T-helper 22 cell (primary cell): ENCODE data around the gene NHLRC2.
A peak's percentile ranks its signal among the peaks of the same experiment; 100 is the strongest.
"Not testable (repeated sequence)": the region's sequence is repeated elsewhere in the genome, so short reads cannot be mapped to it uniquely, and the experiment has no call there.

Source experiments
- DNase-seq: peaks from one replicate; pipeline ENCODE4 v3.0.0-alpha.2; 2020; ENCODE audit warnings: low read depth

The NHLRC2 gene

DNA sequence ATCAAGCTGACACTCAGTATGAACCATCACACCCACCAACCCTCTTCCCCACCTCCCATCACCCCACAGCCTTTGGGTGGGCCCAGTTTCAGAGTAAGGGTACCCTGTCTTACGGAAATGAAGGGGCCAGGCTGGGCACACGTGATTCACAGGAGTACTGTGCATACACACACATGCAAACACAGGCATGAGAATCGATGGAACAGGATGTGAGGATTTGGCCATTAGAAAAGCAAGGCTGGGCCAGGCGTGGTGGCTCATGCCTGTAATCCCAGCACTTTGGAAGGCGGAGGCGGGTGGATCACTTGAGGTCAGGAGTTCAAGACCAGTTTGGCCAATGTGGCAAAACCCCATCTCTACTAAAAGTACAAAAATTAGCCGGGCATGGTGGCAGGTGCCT, 88.7 kb downstream of the NHLRC2 start:
- DNase-seq = not testable (repeated sequence)

DNA sequence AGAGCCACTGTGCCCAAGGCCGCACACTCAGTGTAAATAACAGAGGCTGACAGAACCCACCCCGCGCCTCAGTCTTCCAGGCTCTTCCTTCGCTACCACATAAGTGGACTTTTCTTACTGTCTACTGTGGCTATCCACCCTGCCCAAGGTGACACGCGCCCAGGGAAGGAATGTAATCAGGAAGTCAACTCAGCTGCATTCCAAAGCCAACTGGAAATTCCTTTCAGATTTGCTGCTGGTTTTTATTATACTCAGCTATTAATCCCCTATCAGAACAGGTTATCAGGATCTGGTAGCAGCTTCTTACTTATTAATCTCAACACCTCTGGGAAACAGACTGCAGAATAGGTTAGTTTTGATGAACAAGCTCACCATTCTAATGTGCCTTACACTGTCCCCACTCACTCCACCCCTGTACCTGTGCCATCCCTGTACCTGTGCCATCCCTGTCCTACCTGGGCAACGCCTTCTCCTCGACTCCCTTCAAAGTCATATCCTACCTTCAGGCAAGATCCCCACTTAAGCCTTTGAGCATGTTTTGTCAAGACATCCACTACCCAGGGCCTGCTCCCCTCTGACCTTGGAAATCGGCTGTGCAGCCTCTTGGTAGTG, 90.7 kb downstream of the NHLRC2 start:
- no peak for DNase-seq

DNA sequence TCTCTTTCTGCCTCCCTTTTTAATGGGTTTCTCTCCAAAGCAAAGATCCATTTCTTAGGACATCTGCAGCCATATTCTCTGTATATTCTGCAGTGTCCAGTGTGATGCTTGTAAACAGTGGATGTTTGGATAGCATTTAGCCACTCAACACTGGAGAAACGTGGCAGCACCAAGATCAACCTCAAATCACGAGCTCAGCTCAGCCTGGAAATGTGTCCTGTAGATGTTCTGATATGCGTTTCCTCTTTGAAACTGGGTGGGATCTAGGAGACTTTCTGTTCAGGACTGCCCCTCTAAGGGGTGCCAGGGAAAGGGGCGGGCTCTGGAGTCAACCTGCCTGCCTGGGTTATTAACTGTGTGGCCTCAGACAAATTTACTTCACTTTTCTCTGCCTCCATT, 91.2 kb downstream of the NHLRC2 start:
- no peak for DNase-seq

DNA sequence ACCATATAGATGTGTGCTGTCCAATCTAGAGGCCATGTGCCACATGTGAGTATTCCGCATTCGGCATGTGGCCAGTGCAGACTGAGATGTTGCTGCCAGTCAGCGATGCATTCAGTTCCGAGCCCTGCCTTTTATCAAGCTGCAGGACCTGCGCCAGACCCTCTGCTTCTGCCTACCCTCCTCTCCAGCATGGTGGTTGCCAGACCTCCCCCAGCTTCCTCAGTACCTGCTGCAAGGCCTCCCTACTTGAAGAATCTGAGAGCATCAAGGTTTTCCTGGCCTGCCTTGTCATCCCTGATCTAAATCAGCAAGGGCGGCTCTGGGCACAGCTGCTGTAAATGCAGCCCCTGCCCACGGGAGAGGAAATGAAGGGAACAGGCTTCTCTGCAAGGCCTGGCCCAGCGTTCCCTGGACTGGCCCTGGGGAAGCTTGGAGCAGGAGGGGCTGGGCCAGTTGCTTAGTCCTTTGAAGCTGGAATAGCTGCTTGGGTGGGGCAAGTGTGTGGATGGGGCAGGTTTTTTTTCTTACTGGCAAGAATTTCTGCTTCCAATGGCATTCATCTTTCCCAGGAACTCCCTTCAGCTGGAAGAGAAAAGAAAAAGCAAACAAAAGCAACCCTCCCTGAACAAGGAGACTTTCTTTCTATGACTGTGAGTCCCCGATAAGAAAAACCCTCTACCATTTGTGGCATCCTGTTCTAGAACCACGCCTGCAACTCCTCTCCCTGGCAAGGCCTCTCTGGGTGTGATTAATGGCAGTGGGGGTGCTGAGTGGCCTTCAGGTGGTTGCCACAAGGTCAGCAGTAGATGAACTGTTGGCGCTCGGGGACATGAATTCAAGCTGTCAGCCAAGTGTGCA, 93.0 kb downstream of the NHLRC2 start:
- no peak for DNase-seq

DNA sequence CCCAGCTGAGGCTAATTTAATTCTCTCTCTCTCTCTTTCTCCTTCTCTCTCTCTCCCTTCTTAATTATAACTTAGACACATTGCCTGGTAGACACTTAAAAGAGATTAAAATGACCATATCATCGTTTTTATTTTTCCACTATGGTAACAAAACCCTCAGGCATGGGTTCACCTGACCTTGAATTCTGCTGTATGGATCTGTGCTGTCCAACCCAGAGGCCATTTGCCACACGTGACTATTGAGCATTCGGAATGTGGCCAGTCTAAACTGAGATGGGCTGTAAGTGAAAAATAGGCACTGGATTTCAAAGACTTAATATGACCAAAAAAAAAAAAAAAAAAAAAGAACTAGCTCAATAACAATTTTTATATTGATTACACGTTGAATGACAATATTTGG, 93.6 kb downstream of the NHLRC2 start:
- no peak for DNase-seq

DNA sequence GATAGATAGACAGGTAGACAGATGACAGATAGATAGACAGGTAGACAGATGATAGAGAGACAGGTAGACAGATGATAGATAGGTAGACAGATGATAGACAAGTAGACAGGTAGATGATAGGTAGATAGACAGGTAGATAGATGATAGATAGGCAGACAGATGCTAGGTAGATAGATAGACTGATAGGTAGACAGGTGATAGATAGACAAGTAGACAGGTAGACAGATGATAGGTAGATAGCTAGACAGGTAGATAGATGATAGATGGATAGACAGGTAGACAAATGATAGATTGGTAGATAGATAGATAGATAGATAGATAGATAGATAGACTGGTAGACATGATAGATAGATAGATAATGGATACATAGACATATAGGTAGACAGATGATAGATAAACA, 95.8 kb downstream of the NHLRC2 start:
- DNase-seq = no peak

DNA sequence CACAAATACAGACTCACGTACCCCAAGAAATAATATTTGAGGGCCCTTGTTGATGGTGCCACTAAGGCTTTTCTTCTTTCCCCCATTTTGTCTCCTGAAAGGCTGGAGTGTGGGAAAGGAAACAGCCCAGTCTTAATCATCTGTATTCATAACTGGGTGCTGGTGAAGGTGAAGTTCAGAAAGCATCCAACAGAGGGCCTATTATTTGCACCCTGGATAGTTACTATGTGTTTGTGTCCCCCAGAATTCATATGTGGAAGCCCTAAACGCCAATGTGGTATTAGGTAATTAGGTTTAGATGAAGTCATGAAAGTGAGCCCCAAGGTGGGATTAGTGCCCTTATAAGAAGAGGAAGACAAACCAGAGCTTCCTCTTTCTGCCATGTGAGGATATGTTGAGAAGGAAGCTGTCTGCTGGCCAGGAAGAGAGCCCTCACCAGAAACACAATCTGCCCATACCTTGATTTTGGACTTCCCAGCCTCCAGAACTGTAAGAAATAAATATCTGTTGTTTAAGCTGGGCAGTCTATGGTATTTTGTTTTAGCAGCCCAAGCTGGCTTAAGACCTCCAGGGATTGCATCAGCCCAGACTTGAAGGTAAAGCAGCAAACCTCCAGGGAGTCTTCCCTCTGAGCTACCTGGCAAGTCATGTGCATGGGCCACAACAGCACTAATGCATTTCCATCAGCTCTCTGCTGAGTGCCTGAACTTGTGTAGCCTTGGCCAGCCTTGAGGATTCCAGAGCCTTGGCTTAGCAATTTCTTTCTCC, 99.2 kb downstream of the NHLRC2 start:
- DNase-seq = no peak

DNA sequence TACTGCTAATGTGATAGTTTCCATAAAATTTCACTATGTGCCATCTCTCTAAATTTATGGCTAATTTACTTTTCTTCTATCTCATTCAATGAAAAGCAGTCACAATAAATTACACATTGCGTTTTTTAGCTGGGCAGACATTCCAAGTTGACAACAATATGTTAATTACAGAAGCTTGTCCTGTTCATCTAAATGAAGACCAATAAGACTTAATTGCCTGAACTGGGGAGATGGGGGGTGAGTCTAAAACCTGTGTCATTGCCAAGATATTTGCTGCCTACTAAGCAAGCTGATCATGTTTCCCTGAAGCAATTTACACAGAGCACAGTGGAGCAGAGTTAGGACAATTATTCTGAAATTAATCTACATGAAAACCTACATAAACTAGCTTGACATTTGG, 99.9 kb downstream of the NHLRC2 start:
- no peak for DNase-seq

DNA sequence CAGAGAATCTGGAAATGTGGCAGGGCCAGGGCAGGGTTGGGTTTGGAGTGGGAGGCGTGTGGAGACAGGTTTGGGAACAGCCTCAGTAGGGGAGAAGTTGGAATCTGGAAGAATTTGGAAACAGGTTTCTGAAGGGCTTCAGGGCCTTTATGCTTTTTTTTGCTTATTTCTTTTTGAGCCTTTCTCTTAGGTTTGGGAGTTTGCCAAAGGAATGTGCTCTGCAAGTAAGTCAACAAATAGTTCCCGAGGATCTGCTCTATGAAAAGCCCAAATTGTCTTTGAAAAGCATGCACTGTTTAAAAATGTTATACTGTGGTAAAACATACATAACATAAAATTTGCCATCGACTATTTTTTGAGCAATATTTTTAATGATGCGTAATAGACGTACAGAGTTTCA, 102.6 kb downstream of the NHLRC2 start:
- DNase-seq = no peak

DNA sequence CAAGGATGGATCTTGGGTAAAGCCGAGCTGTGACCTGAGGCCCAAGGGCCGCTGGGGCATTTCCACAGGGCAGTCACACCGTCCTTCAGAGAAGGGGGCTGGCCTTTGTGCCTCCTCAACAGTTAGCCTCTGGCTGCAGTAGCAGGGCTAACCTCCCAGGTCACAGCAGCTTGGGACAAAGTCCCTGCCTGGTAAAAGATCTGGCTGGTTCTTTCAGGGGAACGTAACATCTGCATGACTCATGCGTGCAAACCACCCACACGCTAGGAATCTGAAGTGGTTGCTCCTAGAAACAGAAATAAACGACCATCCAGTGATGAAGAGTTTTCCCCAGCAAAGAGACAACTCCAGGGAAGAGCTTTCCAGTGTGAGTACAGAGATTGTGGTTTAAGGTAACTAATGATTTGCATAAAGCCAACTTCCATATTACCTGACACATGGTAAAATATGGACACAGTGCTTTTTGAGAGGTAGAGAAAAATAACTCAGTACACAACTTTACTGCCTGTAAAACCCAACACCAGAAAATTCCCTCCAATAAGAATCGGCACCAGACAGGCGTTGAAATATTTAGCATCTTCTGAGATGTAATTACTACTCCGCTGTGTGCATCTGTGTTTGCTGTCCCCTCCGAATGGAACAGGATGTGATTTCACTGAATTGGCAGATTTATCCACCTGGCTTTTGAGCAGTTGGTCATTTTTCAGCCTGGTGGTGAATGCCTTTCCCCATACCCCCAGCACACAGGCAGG, 104.3 kb downstream of the NHLRC2 start:
- DNase-seq = no peak

DNA sequence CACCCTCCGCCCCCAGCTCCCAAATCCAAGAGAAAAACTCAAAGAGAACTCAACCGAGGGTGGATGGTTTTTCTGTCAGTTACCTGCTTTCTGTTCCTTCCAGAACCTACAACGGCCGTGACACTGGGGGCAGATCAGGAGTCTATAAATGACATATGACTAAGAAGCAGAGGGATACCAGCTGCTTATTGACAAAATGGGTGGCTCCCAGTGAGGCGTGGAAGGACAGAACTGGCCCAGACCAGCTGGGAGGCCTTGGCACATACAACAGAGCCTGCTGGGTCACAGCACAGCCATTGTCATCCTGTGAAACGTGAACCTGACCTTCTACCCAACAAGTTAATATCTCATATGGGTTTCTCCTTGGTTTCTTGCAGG, 104.9 kb downstream of the NHLRC2 start:
- DNase-seq = no peak

DNA sequence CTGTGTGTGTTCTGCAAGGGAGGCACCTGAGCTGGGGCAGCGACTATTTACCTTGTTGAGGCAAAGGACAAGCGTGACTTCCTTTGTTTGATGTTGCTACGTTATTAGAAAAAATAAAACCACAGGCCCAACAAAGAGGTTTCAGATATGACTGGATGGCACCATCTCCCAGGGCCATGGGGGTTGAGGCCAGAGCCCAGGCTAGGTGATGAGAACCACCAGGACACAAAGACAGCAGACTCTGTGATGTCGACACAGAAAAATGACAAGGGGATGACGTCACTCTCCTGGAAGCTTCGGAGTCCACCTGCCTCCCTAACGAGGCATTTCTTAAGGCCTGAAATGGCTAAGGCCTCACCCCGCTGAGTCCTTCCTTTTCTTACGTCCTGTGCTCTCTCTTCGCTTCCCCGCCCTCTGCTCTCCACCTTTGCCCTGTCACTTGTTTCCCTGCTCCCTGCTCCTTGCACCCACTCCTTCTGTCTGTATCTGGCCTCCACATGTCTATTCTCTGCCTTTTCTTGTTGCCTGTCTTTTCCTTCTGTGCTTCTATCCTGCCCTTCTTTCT, 106.2 kb downstream of the NHLRC2 start:
- DNase-seq = peak; percentile 64

DNA sequence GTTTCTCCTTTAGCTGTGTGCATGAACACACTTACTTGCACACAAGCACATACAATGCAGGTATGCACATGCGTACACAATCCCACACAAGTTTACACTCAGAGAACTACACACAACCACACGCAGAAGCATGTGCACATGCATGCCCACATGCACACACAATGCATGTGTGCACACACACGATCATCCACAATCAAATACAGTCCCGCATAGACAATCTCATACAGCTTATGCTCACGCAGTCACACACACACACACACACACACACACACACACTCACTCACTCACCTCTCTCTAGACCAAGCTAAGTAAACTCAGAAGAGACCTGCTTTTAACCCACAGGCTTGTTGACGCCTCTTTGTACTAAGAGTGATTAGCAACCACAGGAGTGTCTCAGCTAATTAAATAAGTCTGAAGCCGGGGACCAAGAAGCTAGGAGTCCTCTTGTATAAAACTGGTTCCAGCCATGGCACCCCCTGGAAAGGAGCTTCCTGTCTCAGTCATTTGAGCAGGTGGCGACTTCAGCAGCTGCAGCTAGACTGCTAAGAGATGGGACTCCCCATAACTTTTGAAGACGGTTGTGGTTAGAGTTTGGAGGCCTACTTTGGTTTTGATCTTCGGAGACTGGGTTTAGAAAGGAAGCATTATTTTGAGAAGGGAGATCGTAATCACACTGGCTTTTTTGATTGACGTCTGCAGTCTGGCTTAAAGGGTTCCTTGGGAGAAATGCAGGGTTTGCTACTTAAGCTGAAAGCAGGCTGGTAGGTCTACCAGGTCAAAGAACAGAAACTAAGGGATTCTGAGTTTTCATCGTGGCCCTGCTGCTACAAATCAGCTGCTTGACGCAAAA, 106.9 kb downstream of the NHLRC2 start:
- peak; percentile 83 for DNase-seq

DNA sequence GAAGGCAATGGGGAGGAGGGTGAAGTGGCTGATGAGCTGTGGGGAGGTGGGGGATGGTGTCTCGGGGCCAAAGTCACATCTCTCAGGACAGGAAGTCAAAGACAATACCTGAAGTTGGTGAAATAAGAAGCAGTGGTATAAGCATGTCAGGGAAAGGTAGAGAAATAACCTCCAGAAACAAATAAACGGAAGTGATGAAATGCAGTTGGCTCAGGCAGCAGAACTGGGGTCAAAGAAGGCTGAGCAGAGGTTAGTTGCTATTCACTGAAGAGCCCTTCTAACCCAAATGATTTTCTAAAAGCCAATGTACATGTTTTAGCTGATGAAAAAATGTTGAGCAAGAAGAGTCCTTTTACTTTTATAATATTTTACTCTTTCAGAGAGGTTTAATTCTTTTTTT, 110.6 kb downstream of the NHLRC2 start:
- DNase-seq = no peak

DNA sequence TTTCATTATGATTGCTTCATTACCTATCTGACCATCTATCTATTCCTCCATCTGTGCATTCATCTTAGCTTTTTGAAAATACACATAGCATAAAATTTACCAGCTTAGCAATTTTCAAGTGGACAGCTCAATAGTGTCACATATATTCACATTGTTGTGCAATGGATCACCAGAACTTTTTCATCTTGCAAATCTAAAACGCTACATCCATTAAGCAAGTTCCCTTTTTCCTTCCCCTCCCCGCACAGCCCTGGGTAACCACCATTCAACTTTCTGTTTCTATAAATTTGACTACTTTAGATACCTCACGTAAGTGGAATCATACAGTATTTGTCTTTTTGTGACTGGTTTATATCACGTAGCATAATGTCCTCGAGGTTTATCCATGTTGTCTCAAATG, 111.2 kb downstream of the NHLRC2 start:
- DNase-seq = no peak
